Suprapubic skin (tissue), 4 donors: ENCODE measurements around the gene ABCC3. TPM values are rescaled to one million over a fixed set of nuclear protein-coding genes. Genes with fewer than 3 reads are reported as not detected.

Experiments used
- DNase-seq, 2 donors: peaks; one replicate each; pipeline ENCODE4 v3.0.0-alpha.2; 2019; ENCODE audit warnings: low spot score in 2 of 2
- H3K27ac ChIP-seq: fragments of 200-600 bp; sonication (generic); one replicate; pipeline ENCODE4 v1.5.1; 2019
- H3K27me3 ChIP-seq: fragments of 200-600 bp; sonication (generic); one replicate; pipeline ENCODE4 v1.5.1; 2019
- H3K36me3 ChIP-seq: fragments of 200-600 bp; sonication (generic); one replicate; pipeline ENCODE4 v1.5.1; 2019
- H3K4me1 ChIP-seq: fragments of 200-600 bp; sonication (generic); one replicate; pipeline ENCODE4 v1.5.1; 2019
- H3K4me3 ChIP-seq: fragments of 200-600 bp; sonication (generic); one replicate; pipeline ENCODE4 v1.5.1; 2019; ENCODE audit warnings: mild to moderate bottlenecking
- H3K9me3 ChIP-seq: fragments of 200-600 bp; sonication (generic); one replicate; pipeline ENCODE4 v1.5.1; 2019
- EP300 ChIP-seq: sonication (generic); formaldehyde crosslinking; IDR thresholded peaks from one replicate; pipeline ENCODE4 v1.6.1; 2017; ENCODE audit warnings: antibody characterized with exemption
- POLR2A ChIP-seq, 2 donors: fragments of 450-650 bp; IDR thresholded peaks; one replicate each; pipeline ENCODE4 v1.6.1; 2017; ENCODE audit warnings: antibody characterized with exemption in 2 of 2, mild to moderate bottlenecking in 2 of 2, moderate library complexity in 2 of 2
- POLR2AphosphoS5 ChIP-seq, 3 donors: sonication (generic); formaldehyde crosslinking; IDR thresholded peaks; one replicate each; pipeline ENCODE4 v1.6.1; 2017; ENCODE audit warnings: antibody characterized with exemption in 3 of 3
- WGBS: methylation state at CpG from one replicate; pipeline ENCODE4 v1.1.5; 2018; 5-methylcytosine and 5-hydroxymethylcytosine counted together
- total RNA-seq, 4 donors: library from RNA; depleted of rRNA; stranded (reverse); fragments of >200 nt; gene quantifications; one replicate each; pipeline ENCODE4 v1.1.0, GENCODE V29; 2016
- TF ChIP-seq, protein P1 (sequence below), 2 donors: fragments of 200-600 bp in 1 of 2; fragments of 450-650 bp in 1 of 2; sonication (generic) in 1 of 2; IDR thresholded peaks; one replicate each; pipeline ENCODE4 v1.5.1; 2016 to 2019; ENCODE audit warnings: antibody characterized with exemption in 2 of 2, mild to moderate bottlenecking in 1 of 2, moderate library complexity in 1 of 2

The ABCC3 gene
- total RNA-seq, 4 donors from 2014 or later = 31.7 to 113 (median 36.2) TPM

DNA sequence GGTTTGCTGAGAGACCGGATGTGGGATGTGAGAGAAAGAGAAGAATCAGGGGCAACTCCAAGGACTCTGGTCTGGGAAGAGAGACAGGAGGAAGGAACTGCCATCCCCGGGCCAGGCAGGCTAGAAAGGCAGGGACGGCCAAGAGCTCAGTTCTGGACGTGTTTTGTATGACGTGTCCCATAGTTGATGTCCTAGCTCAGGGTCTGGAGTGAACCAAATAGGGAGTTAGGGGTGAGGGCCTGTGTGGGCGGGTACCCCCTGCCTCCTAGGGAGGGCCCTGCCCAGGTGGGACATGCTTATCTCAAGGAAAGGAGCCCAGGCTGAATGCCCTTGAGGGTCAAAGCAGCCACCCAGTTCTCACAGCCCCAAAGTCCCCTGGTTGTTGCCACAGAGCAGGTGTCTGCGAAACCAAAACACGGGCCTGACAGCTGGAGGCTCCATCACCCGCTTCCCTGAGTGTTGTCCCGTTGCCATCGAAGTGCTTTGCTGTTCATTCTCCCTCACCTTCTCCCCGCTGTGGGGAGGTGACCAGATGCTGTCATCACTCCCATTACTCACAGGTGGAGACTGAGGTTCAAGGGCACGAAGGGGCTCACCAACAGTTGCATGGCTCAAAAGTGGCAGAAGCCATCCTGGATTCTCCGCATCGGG is 7.5 kb downstream of the ABCC3 start:
- Histone ChIP-seq H3K9me3 (no peaks in the 10 kb centered on the region), H3K27ac (no peak overlapping the region), H3K36me3 (no peaks in the 10 kb centered on the region), H3K27me3 (no peaks in the 10 kb centered on the region), H3K4me3 (no peak overlapping the region), H3K4me1 (peaks cover 42% of the 10 kb centered on the region)
- WGBS = 91% methylated on average over 14 of the region's 15 CpGs
- no peak for DNase-seq
- TF ChIP-seq EP300 (no peak), POLR2A (IDR thresholded peaks at IDR 0.05) (no peak), POLR2AphosphoS5 (IDR thresholded peaks at IDR 0.05) (no peak)
- TF ChIP-seq, protein P1, sequence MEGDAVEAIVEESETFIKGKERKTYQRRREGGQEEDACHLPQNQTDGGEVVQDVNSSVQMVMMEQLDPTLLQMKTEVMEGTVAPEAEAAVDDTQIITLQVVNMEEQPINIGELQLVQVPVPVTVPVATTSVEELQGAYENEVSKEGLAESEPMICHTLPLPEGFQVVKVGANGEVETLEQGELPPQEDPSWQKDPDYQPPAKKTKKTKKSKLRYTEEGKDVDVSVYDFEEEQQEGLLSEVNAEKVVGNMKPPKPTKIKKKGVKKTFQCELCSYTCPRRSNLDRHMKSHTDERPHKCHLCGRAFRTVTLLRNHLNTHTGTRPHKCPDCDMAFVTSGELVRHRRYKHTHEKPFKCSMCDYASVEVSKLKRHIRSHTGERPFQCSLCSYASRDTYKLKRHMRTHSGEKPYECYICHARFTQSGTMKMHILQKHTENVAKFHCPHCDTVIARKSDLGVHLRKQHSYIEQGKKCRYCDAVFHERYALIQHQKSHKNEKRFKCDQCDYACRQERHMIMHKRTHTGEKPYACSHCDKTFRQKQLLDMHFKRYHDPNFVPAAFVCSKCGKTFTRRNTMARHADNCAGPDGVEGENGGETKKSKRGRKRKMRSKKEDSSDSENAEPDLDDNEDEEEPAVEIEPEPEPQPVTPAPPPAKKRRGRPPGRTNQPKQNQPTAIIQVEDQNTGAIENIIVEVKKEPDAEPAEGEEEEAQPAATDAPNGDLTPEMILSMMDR (IDR thresholded peaks at IDR 0.05) = no peak

DNA sequence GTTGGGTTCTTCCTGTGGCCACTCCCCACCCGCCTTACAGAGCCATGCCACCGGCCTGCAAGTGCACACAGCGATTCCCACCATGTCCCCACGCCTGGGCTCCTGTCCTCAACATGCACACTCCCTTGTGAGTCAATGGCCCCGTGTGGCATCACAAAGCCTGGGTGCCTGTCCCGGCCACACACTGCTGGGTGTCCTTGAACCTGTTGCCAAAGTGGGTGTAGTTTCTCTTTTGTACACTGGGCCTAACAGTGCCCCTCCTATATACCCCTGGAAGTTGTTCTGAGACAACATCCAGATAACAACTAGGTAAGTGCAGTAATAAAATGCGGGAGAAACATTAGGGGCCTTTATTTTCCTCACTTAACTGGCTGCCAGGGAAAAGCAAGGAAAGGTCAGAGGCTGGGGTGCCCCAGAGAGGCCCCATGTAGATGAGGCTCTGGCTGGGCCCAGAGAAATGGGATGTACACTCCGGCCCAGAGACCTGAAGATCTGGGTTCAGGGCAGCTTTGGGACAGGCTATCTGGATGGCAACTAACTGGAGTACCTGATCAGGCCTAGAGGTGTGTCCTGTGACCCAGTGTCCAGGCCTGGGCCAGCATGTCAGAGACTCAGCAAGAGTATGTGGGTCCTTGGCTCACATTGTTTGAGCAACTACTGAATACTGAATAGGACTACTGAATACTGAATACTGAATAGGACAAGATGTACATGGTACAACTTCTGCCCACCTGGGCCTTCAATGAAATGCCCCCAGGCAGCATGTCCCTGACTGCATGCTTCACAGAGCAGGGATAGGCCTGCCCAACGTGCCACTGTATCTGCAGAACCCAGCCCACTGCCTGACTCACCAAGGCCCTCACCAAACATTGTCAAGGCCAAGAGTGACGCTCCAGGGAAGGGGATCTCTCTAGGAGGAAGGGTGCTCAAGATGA is 8.3 kb downstream of the ABCC3 start:
- no peaks in the 10 kb centered on the region for H3K27me3 ChIP-seq
- peaks cover 42% of the 10 kb centered on the region for H3K4me1 ChIP-seq
- 80% methylated on average over 10 of the region's 10 CpGs for WGBS
- H3K36me3 ChIP-seq = no peaks in the 10 kb centered on the region
- DNase-seq = no peak
- no peak overlapping the region for H3K27ac ChIP-seq
- no peak overlapping the region for H3K4me3 ChIP-seq
- TF ChIP-seq, protein P1 (IDR thresholded peaks at IDR 0.05) = no peak
- TF ChIP-seq EP300 = no peak
- no peak for TF ChIP-seq POLR2AphosphoS5 (IDR thresholded peaks at IDR 0.05)
- TF ChIP-seq POLR2A (IDR thresholded peaks at IDR 0.05) = no peak
- no peaks in the 10 kb centered on the region for H3K9me3 ChIP-seq

DNA sequence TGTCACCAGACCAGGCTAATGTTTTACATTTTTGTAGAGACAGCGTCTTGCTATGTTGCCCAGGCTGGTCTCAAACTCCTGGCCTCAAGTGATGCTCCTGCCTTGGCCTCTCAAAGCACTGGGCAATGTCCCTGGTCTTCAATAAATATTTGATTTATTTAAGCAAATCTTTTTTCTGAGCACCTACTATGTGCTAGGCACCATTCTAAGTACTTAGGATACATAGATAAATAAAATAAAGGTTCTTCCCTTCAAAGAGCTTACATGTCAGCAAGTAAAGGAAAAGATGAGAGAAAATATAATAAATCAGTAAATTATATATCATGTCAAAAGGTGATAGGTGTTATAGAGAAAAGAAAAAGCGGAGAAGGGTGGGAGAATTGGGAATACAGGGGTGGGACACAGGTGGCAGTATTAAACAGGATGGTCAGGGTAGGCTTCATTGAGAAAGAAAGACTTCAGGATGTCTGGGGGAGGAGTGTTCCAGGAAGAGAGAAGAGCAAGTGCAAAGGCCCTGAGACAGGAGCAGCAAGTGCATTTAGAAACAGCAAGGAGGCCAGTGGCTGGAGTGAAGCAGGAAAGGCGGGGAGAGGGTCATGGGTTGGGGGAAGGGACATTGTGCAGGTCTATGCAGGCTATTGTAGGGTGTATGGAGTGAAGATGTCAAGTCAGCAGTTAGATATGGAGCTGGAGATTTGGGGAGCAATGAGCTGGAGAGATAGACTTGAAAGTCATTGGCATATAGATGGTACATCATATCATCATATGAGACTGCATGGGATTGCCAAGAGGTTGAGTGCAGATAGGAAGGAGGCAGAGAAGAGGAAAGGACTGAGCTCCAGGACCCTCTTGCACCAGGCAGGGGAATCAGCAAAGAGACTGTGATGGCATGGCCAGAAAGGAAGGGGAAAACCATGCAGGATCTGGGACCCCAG is 11.3 kb downstream of the ABCC3 start:
- H3K9me3 ChIP-seq = no peaks in the 10 kb centered on the region
- no peak for TF ChIP-seq EP300
- TF ChIP-seq POLR2A (IDR thresholded peaks at IDR 0.05) = no peak
- TF ChIP-seq, protein P1 (IDR thresholded peaks at IDR 0.05) = no peak
- TF ChIP-seq POLR2AphosphoS5 (IDR thresholded peaks at IDR 0.05) = no peak
- 97% methylated on average over 3 of the region's 3 CpGs for WGBS
- H3K4me3 ChIP-seq = no peak overlapping the region
- H3K4me1 ChIP-seq = peaks cover 12% of the 10 kb centered on the region
- DNase-seq = no peak
- H3K27me3 ChIP-seq = no peaks in the 10 kb centered on the region
- H3K36me3 ChIP-seq = no peaks in the 10 kb centered on the region
- H3K27ac ChIP-seq = no peak overlapping the region

DNA sequence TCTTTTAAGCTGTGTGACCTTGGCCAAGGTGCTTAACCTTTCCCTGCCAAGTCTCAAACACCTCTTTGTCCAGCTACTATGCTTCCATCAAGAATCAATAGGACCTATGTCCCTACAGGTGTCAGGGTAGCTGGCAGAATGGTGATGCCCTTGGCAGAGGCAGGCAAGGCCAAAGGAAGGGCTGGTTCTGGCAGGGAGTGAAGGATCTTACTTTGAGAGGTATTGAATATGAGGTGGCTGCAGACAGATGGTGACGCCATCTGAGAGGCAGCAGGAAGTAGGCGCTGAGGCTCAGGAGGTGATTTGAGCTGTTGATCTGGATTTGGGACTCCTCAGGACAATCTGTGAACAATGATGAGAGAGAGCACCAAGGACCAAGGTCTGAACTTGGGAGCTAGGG is 12.5 kb downstream of the ABCC3 start:
- H3K36me3 ChIP-seq = no peaks in the 10 kb centered on the region
- 91% methylated on average over 2 of the region's 2 CpGs for WGBS
- H3K4me1 ChIP-seq = peaks cover under 1% of the 10 kb centered on the region
- DNase-seq = no peak
- H3K27ac ChIP-seq = no peak overlapping the region
- no peaks in the 10 kb centered on the region for H3K27me3 ChIP-seq
- TF ChIP-seq, protein P1 (IDR thresholded peaks at IDR 0.05) = no peak
- TF ChIP-seq POLR2AphosphoS5 (IDR thresholded peaks at IDR 0.05) (no peak), POLR2A (IDR thresholded peaks at IDR 0.05) (no peak), EP300 (no peak)
- no peaks in the 10 kb centered on the region for H3K9me3 ChIP-seq
- no peak overlapping the region for H3K4me3 ChIP-seq
